ENCODE measurements around the gene SVOPL.

SVOPL gene

GRCh38 chr7:138603549-138604318 is 97.4 kb downstream of the SVOPL start:
- DNase-seq: no peak

GRCh38 chr7:138602451-138602850 is 98.7 kb downstream of the SVOPL start:
- DNase-seq: no peak

- DNase-seq: no peak
These were observed 105.7 kb downstream of the SVOPL start for GRCh38 chr7:138595454-138595853.

GRCh38 chr7:138590154-138590553 is 111.0 kb downstream of the SVOPL start:
- DNase-seq: no peak

- no peak for DNase-seq
These were observed 112.2 kb downstream of the SVOPL start for GRCh38 chr7:138588986-138589385.

- no peak for DNase-seq
These were observed 113.7 kb downstream of the SVOPL start for GRCh38 chr7:138587485-138587884.

GRCh38 chr7:138585283-138585993 is 115.7 kb downstream of the SVOPL start:
- DNase-seq: no peak

- no peak for DNase-seq
These were observed 116.5 kb downstream of the SVOPL start for GRCh38 chr7:138584696-138585095.

- DNase-seq: no peak
These were observed 116.9 kb downstream of the SVOPL start for GRCh38 chr7:138584283-138584682.

GRCh38 chr7:138581065-138581464 is 120.1 kb downstream of the SVOPL start:
- DNase-seq: no peak

GRCh38 chr7:138579671-138580070 is 121.5 kb downstream of the SVOPL start:
- no peak for DNase-seq

- no peak for DNase-seq
These were observed 122.0 kb downstream of the SVOPL start for GRCh38 chr7:138579136-138579535.

GRCh38 chr7:138575897-138576428 is 125.2 kb downstream of the SVOPL start:
- no peak for DNase-seq

GRCh38 chr7:138573741-138574140 is 127.4 kb downstream of the SVOPL start:
- DNase-seq: no peak

GRCh38 chr7:138570715-138571114 is 130.4 kb downstream of the SVOPL start:
- no peak for DNase-seq

- DNase-seq: no peak
These were observed 131.7 kb downstream of the SVOPL start for GRCh38 chr7:138569418-138569817.

- no peak for DNase-seq
These were observed 132.5 kb downstream of the SVOPL start for GRCh38 chr7:138568655-138569054.

- no peak for DNase-seq
These were observed 135.6 kb downstream of the SVOPL start for GRCh38 chr7:138565451-138566114.

GRCh38 chr7:138565071-138565450 is 136.1 kb downstream of the SVOPL start:
- no peak for DNase-seq

GRCh38 chr7:138564365-138564764 is 136.8 kb downstream of the SVOPL start:
- no peak for DNase-seq

- DNase-seq: no peak
These were observed 137.4 kb downstream of the SVOPL start for GRCh38 chr7:138563808-138564207.

GRCh38 chr7:138559448-138559847 is 141.7 kb downstream of the SVOPL start:
- DNase-seq: no peak

- no peak for DNase-seq
These were observed 144.2 kb downstream of the SVOPL start for GRCh38 chr7:138556771-138557484.
